Osteocyte (in vitro differentiated cells): ENCODE data around the gene ENOPH1. TPM values are rescaled to one million over a fixed set of nuclear protein-coding genes. Genes with fewer than 3 reads are reported as not detected.

ENCODE experiments used
- DNase-seq: peaks from one replicate; pipeline ENCODE4 v3.0.0; 2021; ENCODE audit warnings: mixed read lengths; ENCODE audit not compliant: unreplicated experiment; ENCODE audit errors: extremely low spot score
- H3K27ac Mint-ChIP-seq: one replicate; pipeline ENCODE4 v1.8.0; 2021; ENCODE audit warnings: mild to moderate bottlenecking, mixed read lengths; ENCODE audit not compliant: unreplicated experiment
- H3K27me3 Mint-ChIP-seq: one replicate; pipeline ENCODE4 v1.8.0; 2021; ENCODE audit warnings: mixed read lengths; ENCODE audit not compliant: unreplicated experiment
- H3K36me3 Mint-ChIP-seq: one replicate; pipeline ENCODE4 v1.8.0; 2021; ENCODE audit warnings: mixed read lengths; ENCODE audit not compliant: unreplicated experiment
- H3K4me1 Mint-ChIP-seq: one replicate; pipeline ENCODE4 v1.8.0; 2021; ENCODE audit warnings: mixed read lengths; ENCODE audit not compliant: unreplicated experiment
- H3K4me3 Mint-ChIP-seq: one replicate; pipeline ENCODE4 v1.8.0; 2021; ENCODE audit warnings: mild to moderate bottlenecking, moderate library complexity, mixed read lengths; ENCODE audit not compliant: unreplicated experiment
- H3K9me3 Mint-ChIP-seq: one replicate; pipeline ENCODE4 v1.8.0; 2021; ENCODE audit warnings: mixed read lengths; ENCODE audit not compliant: unreplicated experiment
- total RNA-seq: library from RNA; stranded (reverse); gene quantifications from 2 replicates; pipeline ENCODE4 v1.2.1, GENCODE V29; 2021
- TF ChIP-seq, protein P1 (sequence below): fragments of 200-600 bp; sonication (generic); IDR thresholded peaks from 2 replicates; pipeline ENCODE4 v1.5.0; 2021; ENCODE audit warnings: antibody characterized with exemption, mild to moderate bottlenecking, moderate library complexity

The ENOPH1 gene
- total RNA-seq, 1 donor from 2014 or later: 36.5 TPM

DNA sequence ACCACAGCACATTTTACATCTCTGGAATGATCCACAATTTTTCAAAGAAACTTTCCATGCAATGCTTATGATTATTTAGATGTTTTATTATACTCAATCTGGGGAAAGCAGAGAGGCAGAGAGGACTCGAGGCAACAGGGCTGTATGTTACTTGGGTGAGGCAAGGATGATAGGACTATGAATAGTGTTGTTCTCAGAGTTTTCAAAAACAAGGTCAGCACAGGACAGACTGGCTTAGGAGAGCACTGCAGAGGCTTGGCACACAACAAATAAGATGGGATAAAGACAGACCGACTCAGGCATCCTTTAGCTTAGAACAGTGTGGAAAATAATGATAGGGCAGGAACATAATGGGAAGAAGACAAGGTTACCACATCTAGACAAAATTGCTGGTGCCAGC lies 66.0 kb downstream of the ENOPH1 start:
- H3K9me3 Mint-ChIP-seq: no peaks in the 10 kb centered on the region
- peaks cover 10% of the 10 kb centered on the region for H3K4me1 Mint-ChIP-seq
- H3K4me3 Mint-ChIP-seq: no peak overlapping the region
- no peak for DNase-seq
- TF ChIP-seq, protein P1, sequence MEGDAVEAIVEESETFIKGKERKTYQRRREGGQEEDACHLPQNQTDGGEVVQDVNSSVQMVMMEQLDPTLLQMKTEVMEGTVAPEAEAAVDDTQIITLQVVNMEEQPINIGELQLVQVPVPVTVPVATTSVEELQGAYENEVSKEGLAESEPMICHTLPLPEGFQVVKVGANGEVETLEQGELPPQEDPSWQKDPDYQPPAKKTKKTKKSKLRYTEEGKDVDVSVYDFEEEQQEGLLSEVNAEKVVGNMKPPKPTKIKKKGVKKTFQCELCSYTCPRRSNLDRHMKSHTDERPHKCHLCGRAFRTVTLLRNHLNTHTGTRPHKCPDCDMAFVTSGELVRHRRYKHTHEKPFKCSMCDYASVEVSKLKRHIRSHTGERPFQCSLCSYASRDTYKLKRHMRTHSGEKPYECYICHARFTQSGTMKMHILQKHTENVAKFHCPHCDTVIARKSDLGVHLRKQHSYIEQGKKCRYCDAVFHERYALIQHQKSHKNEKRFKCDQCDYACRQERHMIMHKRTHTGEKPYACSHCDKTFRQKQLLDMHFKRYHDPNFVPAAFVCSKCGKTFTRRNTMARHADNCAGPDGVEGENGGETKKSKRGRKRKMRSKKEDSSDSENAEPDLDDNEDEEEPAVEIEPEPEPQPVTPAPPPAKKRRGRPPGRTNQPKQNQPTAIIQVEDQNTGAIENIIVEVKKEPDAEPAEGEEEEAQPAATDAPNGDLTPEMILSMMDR: no peak
- no peaks in the 10 kb centered on the region for H3K36me3 Mint-ChIP-seq
- no peaks in the 10 kb centered on the region for H3K27me3 Mint-ChIP-seq
- H3K27ac Mint-ChIP-seq: no peak overlapping the region

DNA sequence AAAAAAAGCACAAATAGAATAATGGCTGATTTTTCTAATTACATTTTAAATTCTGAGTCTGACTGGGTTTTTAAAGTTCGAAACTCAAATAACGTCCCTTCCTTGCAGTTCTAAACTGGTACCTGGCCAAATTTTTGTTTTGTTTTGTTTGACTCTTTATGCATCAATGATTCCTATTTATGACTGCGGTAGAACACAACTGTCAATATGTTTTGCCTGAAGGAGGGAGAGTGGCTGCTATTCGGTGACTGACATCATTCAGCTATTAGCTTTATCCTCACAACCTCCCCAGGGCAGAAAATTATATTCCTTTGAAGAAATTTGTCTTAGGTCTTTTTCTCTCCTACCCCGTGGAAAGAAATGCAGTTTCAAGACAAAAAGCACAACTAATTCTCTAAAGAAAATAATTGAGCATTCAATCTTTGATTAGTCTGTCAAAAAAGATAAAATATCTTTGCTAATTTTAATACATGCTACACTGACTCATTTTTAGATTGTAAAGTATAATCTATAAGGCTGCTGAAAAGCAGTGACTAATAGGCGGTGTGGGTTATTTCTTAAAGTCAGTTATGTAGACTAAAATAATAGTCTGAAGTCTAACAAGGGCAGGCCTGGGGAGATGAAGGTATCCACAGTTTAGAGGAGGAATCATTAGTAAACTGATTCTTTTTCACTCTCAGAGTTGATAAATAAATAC lies 69.5 kb downstream of the ENOPH1 start:
- H3K36me3 Mint-ChIP-seq: no peaks in the 10 kb centered on the region
- H3K27ac Mint-ChIP-seq: no peak overlapping the region
- no peaks in the 10 kb centered on the region for H3K27me3 Mint-ChIP-seq
- H3K4me1 Mint-ChIP-seq: peaks cover 10% of the 10 kb centered on the region
- H3K4me3 Mint-ChIP-seq: no peak overlapping the region
- no peak for DNase-seq
- TF ChIP-seq, protein P1: no peak
- H3K9me3 Mint-ChIP-seq: no peaks in the 10 kb centered on the region

DNA sequence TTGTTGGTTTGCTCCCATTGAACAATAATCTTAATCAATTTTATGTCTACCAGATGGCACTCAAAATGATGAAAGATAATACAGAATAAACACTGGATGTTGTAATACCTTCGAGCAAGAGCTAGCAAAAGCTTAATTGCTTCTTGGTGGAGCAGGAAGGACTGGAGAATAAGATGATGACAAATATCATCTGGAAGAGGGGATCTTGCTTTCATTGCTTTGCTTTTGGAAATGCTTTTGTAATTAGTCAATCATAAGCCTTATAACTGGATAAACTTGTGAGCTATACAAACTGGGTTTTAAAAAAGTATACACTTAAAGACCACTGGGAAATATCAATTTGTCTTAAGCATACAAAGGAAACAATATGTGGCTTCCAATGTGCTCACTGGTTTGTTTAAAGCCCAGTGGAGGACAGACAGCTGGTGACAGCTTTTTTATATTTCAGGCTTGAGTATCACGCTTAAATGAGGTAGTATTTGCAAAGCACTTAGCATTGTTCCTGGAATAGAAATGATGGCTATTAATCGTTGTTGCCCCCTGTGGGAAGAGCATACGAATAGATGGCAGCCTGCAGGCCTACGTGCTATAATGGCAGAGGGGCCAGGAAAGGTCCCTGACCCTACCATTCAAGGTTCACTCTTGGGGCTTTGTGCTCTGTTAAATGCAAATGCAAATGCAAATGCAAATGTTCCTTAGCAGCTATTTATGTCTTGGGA lies 70.2 kb downstream of the ENOPH1 start:
- DNase-seq: no peak
- Mint-ChIP-seq H3K27me3 (peaks cover 2% of the 10 kb centered on the region), H3K9me3 (no peaks in the 10 kb centered on the region), H3K4me1 (peaks cover 10% of the 10 kb centered on the region), H3K36me3 (no peaks in the 10 kb centered on the region), H3K4me3 (no peak overlapping the region), H3K27ac (no peak overlapping the region)
- TF ChIP-seq, protein P1: no peak

DNA sequence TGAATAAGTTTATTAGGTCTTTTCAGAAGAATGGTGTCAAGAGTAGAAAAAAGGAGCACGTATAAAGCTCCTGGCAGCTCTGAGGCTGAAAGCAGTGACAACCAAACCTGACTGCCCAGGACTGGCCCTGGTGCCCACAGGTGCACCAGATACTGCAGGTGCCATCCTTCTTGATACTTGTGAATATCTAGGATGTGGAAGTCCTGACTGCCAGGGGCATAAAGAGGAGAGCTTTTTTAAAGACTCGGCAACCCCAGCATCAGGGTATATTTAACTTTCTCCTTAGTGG lies 70.7 kb downstream of the ENOPH1 start:
- Mint-ChIP-seq H3K9me3 (no peaks in the 10 kb centered on the region), H3K27me3 (peaks cover 3% of the 10 kb centered on the region), H3K36me3 (no peaks in the 10 kb centered on the region), H3K4me3 (no peak overlapping the region), H3K27ac (no peak overlapping the region), H3K4me1 (peaks cover 10% of the 10 kb centered on the region)
- TF ChIP-seq, protein P1: no peak
- no peak for DNase-seq

DNA sequence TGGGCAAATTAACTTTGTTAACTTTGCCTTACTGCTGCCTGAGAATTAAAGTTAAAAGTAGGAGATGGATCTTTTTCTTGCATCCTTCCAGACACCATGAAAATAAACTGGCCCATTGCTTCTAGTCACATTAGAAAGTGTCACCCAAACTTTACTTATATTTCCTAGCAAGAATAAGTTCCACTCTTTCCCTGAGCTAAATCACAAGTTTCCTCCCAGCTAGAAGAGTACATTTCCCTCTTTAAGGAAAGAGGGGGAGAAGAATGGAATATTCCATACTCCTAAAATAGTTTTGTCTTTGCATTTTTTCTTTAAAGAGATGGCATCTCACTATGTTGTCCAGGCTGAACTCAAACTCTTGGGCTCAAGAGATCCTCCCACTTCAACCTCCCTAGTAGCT lies 77.6 kb downstream of the ENOPH1 start:
- TF ChIP-seq, protein P1: no peak
- Mint-ChIP-seq H3K4me3 (no peak overlapping the region), H3K4me1 (no peaks in the 10 kb centered on the region), H3K27me3 (peaks cover 17% of the 10 kb centered on the region), H3K9me3 (no peaks in the 10 kb centered on the region), H3K27ac (no peak overlapping the region), H3K36me3 (no peaks in the 10 kb centered on the region)
- no peak for DNase-seq
